ENCODE data around the gene DECR2. TPM values are rescaled to one million over a fixed set of nuclear protein-coding genes. Genes with fewer than 3 reads are reported as not detected.

DECR2 gene
- total and polyA plus RNA-seq, 4 donors: 42.2 to 210 (median 126) TPM

GRCh38 chr16:374616-374926 is 27.1 kb upstream of the DECR2 start:
- peaks cover 4 to 13% (median 10%) of the 10 kb centered on the region in 4 donors for H3K4me1 ChIP-seq (ENCODE audit: control insufficient read depth in 4 of 4, insufficient read depth in 4 of 4, low read length in 3 of 4)
- H3K4me3 ChIP-seq (ENCODE audit: low read depth in 1 of 3, low read length in 3 of 3): no peak overlapping the region
- no peaks in the 10 kb centered on the region for H3K9me3 ChIP-seq (ENCODE audit: control insufficient read depth in 4 of 4, low read length in 3 of 4)
- H3K27me3 ChIP-seq (ENCODE audit: control insufficient read depth in 4 of 4, insufficient read depth in 4 of 4, low read length in 3 of 4): no peaks in the 10 kb centered on the region
- H3K36me3 ChIP-seq (ENCODE audit: control insufficient read depth in 4 of 4, insufficient read depth in 3 of 4, low read depth in 1 of 4, low read length in 3 of 4): peaks cover 0 to 38% (median 17%) of the 10 kb centered on the region in 4 donors
- TF ChIP-seq MAX (IDR thresholded peaks at IDR 0.05): no peak
- no peak for TF ChIP-seq TAF1 (conservative IDR thresholded peaks at IDR 0.05)
- no peak for TF ChIP-seq GABPA (IDR thresholded peaks at IDR 0.05 in 1 of 2, conservative IDR thresholded peaks at IDR 0.05 in 1 of 2)
- 91% methylated on average over 9 of the region's 9 CpGs for WGBS
- no peak overlapping the region for H3K9ac ChIP-seq (ENCODE audit: low read depth in 1 of 2, low read length in 2 of 2)
- no peak for DNase-seq (ENCODE audit: low spot score)
- H3K27ac ChIP-seq (ENCODE audit: low read depth in 1 of 2, low read length in 2 of 2): no peak overlapping the region

- TF ChIP-seq MAX (IDR thresholded peaks at IDR 0.05) (no peak), REST (IDR thresholded peaks at IDR 0.05) (no peak), RAD21 (IDR thresholded peaks at IDR 0.05) (no peak), ATF3 (IDR thresholded peaks at IDR 0.05) (no peak), SP1 (IDR thresholded peaks at IDR 0.05) (no peak), GABPA (IDR thresholded peaks at IDR 0.05 in 1 of 2, conservative IDR thresholded peaks at IDR 0.05 in 1 of 2) (no peak), NR2F2 (IDR thresholded peaks at IDR 0.05) (no peak), YY1 (IDR thresholded peaks at IDR 0.05) (no peak), HNF4A (conservative IDR thresholded peaks at IDR 0.05) (no peak), FOXA2 (IDR thresholded peaks at IDR 0.05) (no peak)
- Histone ChIP-seq H3K9ac (ENCODE audit: low read depth in 1 of 2, low read length in 2 of 2) (no peak overlapping the region), H3K9me3 (ENCODE audit: control insufficient read depth in 4 of 4, low read length in 3 of 4) (no peaks in the 10 kb centered on the region), H3K4me3 (ENCODE audit: low read depth in 1 of 3, low read length in 3 of 3) (no peak overlapping the region), H3K27me3 (ENCODE audit: control insufficient read depth in 4 of 4, insufficient read depth in 4 of 4, low read length in 3 of 4) (no peaks in the 10 kb centered on the region), H3K27ac (ENCODE audit: low read depth in 1 of 2, low read length in 2 of 2) (no peak overlapping the region), H3K4me1 (ENCODE audit: control insufficient read depth in 4 of 4, insufficient read depth in 4 of 4, low read length in 3 of 4) (peaks cover 2 to 13% (median 10%) of the 10 kb centered on the region in 4 donors), H3K36me3 (ENCODE audit: control insufficient read depth in 4 of 4, insufficient read depth in 3 of 4, low read depth in 1 of 4, low read length in 3 of 4) (peaks cover 0 to 38% (median 17%) of the 10 kb centered on the region in 4 donors)
- 96% methylated on average over 23 of the region's 23 CpGs for WGBS
- no peak for DNase-seq (ENCODE audit: low spot score)
Measured at GRCh38 chr16:375212-375611, 26.5 kb upstream of the DECR2 start.

GRCh38 chr16:375927-376816 is 25.5 kb upstream of the DECR2 start:
- DNase-seq (ENCODE audit: low spot score): no peak
- H3K9me3 ChIP-seq (ENCODE audit: control insufficient read depth in 4 of 4, low read length in 3 of 4): no peaks in the 10 kb centered on the region
- 96% methylated on average over 44 of the region's 44 CpGs for WGBS
- H3K9ac ChIP-seq (ENCODE audit: low read depth in 1 of 2, low read length in 2 of 2): no peak overlapping the region
- H3K36me3 ChIP-seq (ENCODE audit: control insufficient read depth in 4 of 4, insufficient read depth in 3 of 4, low read depth in 1 of 4, low read length in 3 of 4): peaks cover 0 to 38% (median 17%) of the 10 kb centered on the region in 4 donors
- H3K27ac ChIP-seq (ENCODE audit: low read depth in 1 of 2, low read length in 2 of 2): no peak overlapping the region
- H3K4me3 ChIP-seq (ENCODE audit: low read depth in 1 of 3, low read length in 3 of 3): no peak overlapping the region
- TF ChIP-seq HNF4G (IDR thresholded peaks at IDR 0.05) (no peak), FOXA2 (IDR thresholded peaks at IDR 0.05) (no peak), JUND (IDR thresholded peaks at IDR 0.05) (no peak), ZBTB33 (IDR thresholded peaks at IDR 0.05) (no peak), SP1 (IDR thresholded peaks at IDR 0.05) (no peak), RAD21 (IDR thresholded peaks at IDR 0.05) (no peak)
- no peaks in the 10 kb centered on the region for H3K27me3 ChIP-seq (ENCODE audit: control insufficient read depth in 4 of 4, insufficient read depth in 4 of 4, low read length in 3 of 4)
- peaks cover 0 to 17% (median 9%) of the 10 kb centered on the region in 4 donors for H3K4me1 ChIP-seq (ENCODE audit: control insufficient read depth in 4 of 4, insufficient read depth in 4 of 4, low read length in 3 of 4)

All from liver (tissue), 9 donors.